K562 (cell line): ENCODE data around the gene PACRG. TPM values are rescaled to one million over a fixed set of nuclear protein-coding genes. Genes with fewer than 3 reads are reported as not detected.

ENCODE experiments used
- ATAC-seq: fragments of 200-7000 bp; cut with Tn5 transposase; 3 replicates; pipeline ENCODE4 v1.9.1; 2020; ENCODE audit warnings: moderate library complexity
- BruUV-seq: library from RNA; stranded (reverse); fragments of 400-500 nt; replicated peaks from 2 replicates; lab custom pipeline; 2021; lab: Mats Ljungman, UMichigan
- CTCF ChIA-PET: fragments of 300-600 bp; formaldehyde crosslinking; extraction: SDS; loops from one replicate; lab custom pipeline; 2021; ENCODE audit warnings: low intra/inter-chr PET ratio; lab: Yijun Ruan, JAX
- POLR2A ChIA-PET: fragments of 300-600, 350-650 bp; sonication (Branson Sonifier 250); formaldehyde crosslinking; extraction: SDS; loops from one replicate; lab custom pipeline; 2021; ENCODE audit warnings: antibody characterized with exemption, inconsistent platforms; lab: Yijun Ruan, JAX
- DNase-seq, 4 experiments: peaks; one replicate each; pipeline versions ENCODE4 v3.0.0 to v3.0.0-alpha.2; 2011 to 2018; ENCODE audit warnings: low spot score in 3 of 4, mixed read lengths in 3 of 4; ENCODE audit errors: extremely low read depth in 1 of 4
- FAIRE-seq: peaks from 2 replicates; lab custom pipeline; 2011; peaks lifted over from hg19 to GRCh38; lab: Jason Lieb, UNC
- H2AFZ ChIP-seq: 2 replicates; pipeline ENCODE4 v1.6.0; 2011; ENCODE audit warnings: low read depth, low read length, control low read depth, inconsistent platforms
- H3K27ac ChIP-seq: fragments of 200-600 bp; 3 replicates; pipeline ENCODE4 v1.8.0; 2011; ENCODE audit warnings: low read depth, mild to moderate bottlenecking, control low read depth, inconsistent platforms, low read length, moderate library complexity, mixed read lengths; ENCODE audit errors: extremely low read depth
- H3K27me3 ChIP-seq, 2 experiments: fragments of 300-600 bp in 1 of 2; 2 replicates in 1 of 2; 3 replicates in 1 of 2; pipeline versions ENCODE4 v1.6.0 to v1.8.0; 2011; ENCODE audit warnings: inconsistent platforms in 2 of 2, low read length in 2 of 2, mild to moderate bottlenecking in 1 of 2, mixed read lengths in 1 of 2, moderate library complexity in 1 of 2; ENCODE audit not compliant: control insufficient read depth in 2 of 2, insufficient read depth in 2 of 2
- H3K36me3 ChIP-seq: fragments of 300-600 bp; 3 replicates; pipeline ENCODE4 v1.8.0; 2011; ENCODE audit warnings: mild to moderate bottlenecking, low read length, inconsistent platforms; ENCODE audit not compliant: control insufficient read depth, insufficient read depth
- H3K4me1 ChIP-seq, 2 experiments: fragments of 200-600 bp in 1 of 2; replicated peaks in 1 of 2; 2 replicates in 1 of 2; 3 replicates in 1 of 2; pipeline versions ENCODE4 v1.5.1 to v1.8.0; 2011; ENCODE audit warnings: inconsistent platforms in 2 of 2, low read length in 2 of 2, mild to moderate bottlenecking in 1 of 2, mixed read lengths in 1 of 2, moderate library complexity in 1 of 2; ENCODE audit not compliant: control insufficient read depth in 2 of 2, insufficient read depth in 2 of 2
- H3K4me2 ChIP-seq: 2 replicates; pipeline ENCODE4 v1.6.1; 2011; ENCODE audit warnings: low read length, control low read depth, inconsistent platforms, mixed read lengths; ENCODE audit not compliant: insufficient read depth
- H3K4me3 ChIP-seq: fragments of 200-600 bp; sonication (generic), shearing (Covaris generic); 2 replicates; pipeline ENCODE4 v1.5.1; 2016; ENCODE audit warnings: control low read depth, inconsistent platforms
- H3K79me2 ChIP-seq: fragments of 200-600 bp; 3 replicates; pipeline ENCODE4 v1.8.0; 2011; ENCODE audit warnings: low read length, inconsistent platforms; ENCODE audit not compliant: control insufficient read depth, insufficient read depth
- H3K9ac ChIP-seq, 2 experiments: 2 replicates each; pipeline versions ENCODE4 v1.6.0 to v1.6.1; 2011; ENCODE audit warnings: low read depth in 2 of 2, low read length in 2 of 2, control low read depth in 1 of 2, inconsistent platforms in 1 of 2, mild to moderate bottlenecking in 1 of 2, mixed read lengths in 1 of 2; ENCODE audit not compliant: insufficient read depth in 1 of 2
- H3K9me1 ChIP-seq: one replicate; pipeline ENCODE4 v1.6.0; 2011; ENCODE audit warnings: inconsistent platforms, mild to moderate bottlenecking, low read length, moderate library complexity; ENCODE audit not compliant: control insufficient read depth, insufficient read depth
- H3K9me3 ChIP-seq: replicated peaks from 2 replicates; pipeline ENCODE4 v1.5.1; 2011; ENCODE audit warnings: low read depth, low read length, inconsistent platforms; ENCODE audit not compliant: control insufficient read depth, insufficient read depth
- H4K20me1 ChIP-seq: replicated peaks from 2 replicates; pipeline ENCODE4 v1.6.1; 2011; ENCODE audit warnings: low read length, inconsistent platforms, mixed read lengths; ENCODE audit not compliant: control insufficient read depth, insufficient read depth
- CSDE1 ChIP-seq, 2 experiments: fragments of 450-650 bp; IDR thresholded peaks; 2 replicates each; pipeline ENCODE4 v1.6.1; 2016; ENCODE audit warnings: mild to moderate bottlenecking in 1 of 2
- MAFG ChIP-seq: fragments of 450-650 bp; conservative IDR thresholded peaks from 2 replicates; pipeline ENCODE4 v1.6.1; 2016; ENCODE audit warnings: missing genetic modification characterization, missing compliant biosample characterization
- MAFK ChIP-seq: IDR thresholded peaks from 2 replicates; pipeline ENCODE4 v1.6.1; 2011; ENCODE audit warnings: low read length, improper control_type of control experiment
- ZNF316 ChIP-seq: fragments of 450-650 bp; IDR thresholded peaks from 2 replicates; pipeline ENCODE4 v1.6.1; 2016
- WGBS: fragments of 100-300 bp; shearing (Covaris generic); methylation state at CpG from one replicate; pipeline ENCODE4 v1.1.6; 2016; ENCODE audit warnings: low coverage, mixed read lengths; ENCODE audit not compliant: insufficient coverage; ENCODE audit errors: missing lambda C conversion rate; 5-methylcytosine and 5-hydroxymethylcytosine counted together
- in situ Hi-C: fragments of 300-500 bp; cut with MboI; formaldehyde crosslinking; loops from 4 replicates; pipeline ENCODE4 v1.15.0; 2018; ENCODE audit warnings: inconsistent platforms, mixed read lengths
- intact Hi-C: fragments of 100-400 bp; cut with micrococcal nuclease; formaldehyde crosslinking; loops from 2 replicates; pipeline ENCODE4 v1.14.2; 2022
- polyA plus RNA-seq, 8 experiments: library from polyadenylated mRNA; depleted of rRNA in 4 of 8; stranded (reverse) in 5 of 8; unstranded in 3 of 8; fragments of >200 nt; fragmentation: Nextera tagmentation in 2 of 8; fragmentation: Illumina TruSeq in 1 of 8; extraction: Ambion mirVana in 2 of 8; extraction: Trizol in 1 of 8; gene quantifications; 2 replicates each; pipeline versions ENCODE4 v1.2.1 to v1.2.3, GENCODE V29; 2011 to 2014; ENCODE audit warnings: inconsistent platforms in 1 of 8, missing spikeins in 1 of 8
- total RNA-seq, 7 experiments: library from RNA; depleted of rRNA in 6 of 7; stranded (reverse); fragments of >200 nt in 6 of 7; fragmentation: Illumina TruSeq in 2 of 7; extraction: Trizol in 2 of 7; gene quantifications; 2 replicates each; pipeline versions ENCODE4 v1.2.1 to v1.2.3, GENCODE V29; 2011 to 2021; ENCODE audit warnings: low replicate concordance in 1 of 7
- TF ChIP-seq, protein P1 (sequence below): fragments of 450-650 bp; IDR thresholded peaks from 2 replicates; pipeline ENCODE4 v1.6.1; 2016; ENCODE audit warnings: mild to moderate bottlenecking, moderate library complexity

The PACRG gene
- total and polyA plus RNA-seq, 9 of the 15 experiments (the other 6 are each of a cell fraction or from before 2014, with no cell fraction given), result 0.04 TPM; not detected in 8

- in situ Hi-C loops, result no loop called here
- 2% methylated on average over 9 of the region's 9 CpGs for WGBS
- Histone ChIP-seq H3K4me1 (peaks cover 2 to 6% of the 10 kb centered on the region in 2 experiments; a peak in 4 of 5 replicates), H3K9me3 (no peaks in the 10 kb centered on the region), H3K36me3 (no peaks in the 10 kb centered on the region), H4K20me1 (no peaks in the 10 kb centered on the region), H3K27ac (no peak overlapping the region), H3K79me2 (no peaks in the 10 kb centered on the region), H3K27me3 (peaks cover 45 to 80% of the 10 kb centered on the region in 2 experiments), H3K4me2 (no peak overlapping the region), H3K4me3 (no peak overlapping the region), H2AFZ (no peak overlapping the region), H3K9ac (no peak overlapping the region), H3K9me1 (no peaks in the 10 kb centered on the region)
- no TSS peak for BruUV-seq
- FAIRE-seq, result no peak
- POLR2A ChIA-PET, result interaction anchor here (0.6 kb wide), 1 partner anchor 12 kb away, joined by 3 read pairs; no protein-coding TSS in a partner anchor
- no peak for DNase-seq
- CTCF ChIA-PET, result no interaction called here
- intact Hi-C loops, result no loop called here
- no peak; the same call in 2 of the 3 replicates for ATAC-seq
- TF ChIP-seq MAFK (peak; percentile 74), MAFG (tag) (peak; percentile 76), ZNF316 (peak; percentile 86), CSDE1 (IDR thresholded peaks at IDR 0.05) (no peak)
- TF ChIP-seq, protein P1, sequence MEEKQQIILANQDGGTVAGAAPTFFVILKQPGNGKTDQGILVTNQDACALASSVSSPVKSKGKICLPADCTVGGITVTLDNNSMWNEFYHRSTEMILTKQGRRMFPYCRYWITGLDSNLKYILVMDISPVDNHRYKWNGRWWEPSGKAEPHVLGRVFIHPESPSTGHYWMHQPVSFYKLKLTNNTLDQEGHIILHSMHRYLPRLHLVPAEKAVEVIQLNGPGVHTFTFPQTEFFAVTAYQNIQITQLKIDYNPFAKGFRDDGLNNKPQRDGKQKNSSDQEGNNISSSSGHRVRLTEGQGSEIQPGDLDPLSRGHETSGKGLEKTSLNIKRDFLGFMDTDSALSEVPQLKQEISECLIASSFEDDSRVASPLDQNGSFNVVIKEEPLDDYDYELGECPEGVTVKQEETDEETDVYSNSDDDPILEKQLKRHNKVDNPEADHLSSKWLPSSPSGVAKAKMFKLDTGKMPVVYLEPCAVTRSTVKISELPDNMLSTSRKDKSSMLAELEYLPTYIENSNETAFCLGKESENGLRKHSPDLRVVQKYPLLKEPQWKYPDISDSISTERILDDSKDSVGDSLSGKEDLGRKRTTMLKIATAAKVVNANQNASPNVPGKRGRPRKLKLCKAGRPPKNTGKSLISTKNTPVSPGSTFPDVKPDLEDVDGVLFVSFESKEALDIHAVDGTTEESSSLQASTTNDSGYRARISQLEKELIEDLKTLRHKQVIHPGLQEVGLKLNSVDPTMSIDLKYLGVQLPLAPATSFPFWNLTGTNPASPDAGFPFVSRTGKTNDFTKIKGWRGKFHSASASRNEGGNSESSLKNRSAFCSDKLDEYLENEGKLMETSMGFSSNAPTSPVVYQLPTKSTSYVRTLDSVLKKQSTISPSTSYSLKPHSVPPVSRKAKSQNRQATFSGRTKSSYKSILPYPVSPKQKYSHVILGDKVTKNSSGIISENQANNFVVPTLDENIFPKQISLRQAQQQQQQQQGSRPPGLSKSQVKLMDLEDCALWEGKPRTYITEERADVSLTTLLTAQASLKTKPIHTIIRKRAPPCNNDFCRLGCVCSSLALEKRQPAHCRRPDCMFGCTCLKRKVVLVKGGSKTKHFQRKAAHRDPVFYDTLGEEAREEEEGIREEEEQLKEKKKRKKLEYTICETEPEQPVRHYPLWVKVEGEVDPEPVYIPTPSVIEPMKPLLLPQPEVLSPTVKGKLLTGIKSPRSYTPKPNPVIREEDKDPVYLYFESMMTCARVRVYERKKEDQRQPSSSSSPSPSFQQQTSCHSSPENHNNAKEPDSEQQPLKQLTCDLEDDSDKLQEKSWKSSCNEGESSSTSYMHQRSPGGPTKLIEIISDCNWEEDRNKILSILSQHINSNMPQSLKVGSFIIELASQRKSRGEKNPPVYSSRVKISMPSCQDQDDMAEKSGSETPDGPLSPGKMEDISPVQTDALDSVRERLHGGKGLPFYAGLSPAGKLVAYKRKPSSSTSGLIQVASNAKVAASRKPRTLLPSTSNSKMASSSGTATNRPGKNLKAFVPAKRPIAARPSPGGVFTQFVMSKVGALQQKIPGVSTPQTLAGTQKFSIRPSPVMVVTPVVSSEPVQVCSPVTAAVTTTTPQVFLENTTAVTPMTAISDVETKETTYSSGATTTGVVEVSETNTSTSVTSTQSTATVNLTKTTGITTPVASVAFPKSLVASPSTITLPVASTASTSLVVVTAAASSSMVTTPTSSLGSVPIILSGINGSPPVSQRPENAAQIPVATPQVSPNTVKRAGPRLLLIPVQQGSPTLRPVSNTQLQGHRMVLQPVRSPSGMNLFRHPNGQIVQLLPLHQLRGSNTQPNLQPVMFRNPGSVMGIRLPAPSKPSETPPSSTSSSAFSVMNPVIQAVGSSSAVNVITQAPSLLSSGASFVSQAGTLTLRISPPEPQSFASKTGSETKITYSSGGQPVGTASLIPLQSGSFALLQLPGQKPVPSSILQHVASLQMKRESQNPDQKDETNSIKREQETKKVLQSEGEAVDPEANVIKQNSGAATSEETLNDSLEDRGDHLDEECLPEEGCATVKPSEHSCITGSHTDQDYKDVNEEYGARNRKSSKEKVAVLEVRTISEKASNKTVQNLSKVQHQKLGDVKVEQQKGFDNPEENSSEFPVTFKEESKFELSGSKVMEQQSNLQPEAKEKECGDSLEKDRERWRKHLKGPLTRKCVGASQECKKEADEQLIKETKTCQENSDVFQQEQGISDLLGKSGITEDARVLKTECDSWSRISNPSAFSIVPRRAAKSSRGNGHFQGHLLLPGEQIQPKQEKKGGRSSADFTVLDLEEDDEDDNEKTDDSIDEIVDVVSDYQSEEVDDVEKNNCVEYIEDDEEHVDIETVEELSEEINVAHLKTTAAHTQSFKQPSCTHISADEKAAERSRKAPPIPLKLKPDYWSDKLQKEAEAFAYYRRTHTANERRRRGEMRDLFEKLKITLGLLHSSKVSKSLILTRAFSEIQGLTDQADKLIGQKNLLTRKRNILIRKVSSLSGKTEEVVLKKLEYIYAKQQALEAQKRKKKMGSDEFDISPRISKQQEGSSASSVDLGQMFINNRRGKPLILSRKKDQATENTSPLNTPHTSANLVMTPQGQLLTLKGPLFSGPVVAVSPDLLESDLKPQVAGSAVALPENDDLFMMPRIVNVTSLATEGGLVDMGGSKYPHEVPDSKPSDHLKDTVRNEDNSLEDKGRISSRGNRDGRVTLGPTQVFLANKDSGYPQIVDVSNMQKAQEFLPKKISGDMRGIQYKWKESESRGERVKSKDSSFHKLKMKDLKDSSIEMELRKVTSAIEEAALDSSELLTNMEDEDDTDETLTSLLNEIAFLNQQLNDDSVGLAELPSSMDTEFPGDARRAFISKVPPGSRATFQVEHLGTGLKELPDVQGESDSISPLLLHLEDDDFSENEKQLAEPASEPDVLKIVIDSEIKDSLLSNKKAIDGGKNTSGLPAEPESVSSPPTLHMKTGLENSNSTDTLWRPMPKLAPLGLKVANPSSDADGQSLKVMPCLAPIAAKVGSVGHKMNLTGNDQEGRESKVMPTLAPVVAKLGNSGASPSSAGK, result no peak
Measured at GRCh38 chr6:163348789-163349680, 621.3 kb downstream of the PACRG start.
